Activated T-helper 9 cell treated with anti-CD3 and anti-CD28 coated beads, Interleukin-2, amount 50 U/mL, for 16 hours (primary cell): ENCODE data around the gene PNKD.
"Not testable (repeated sequence)": the region's sequence is repeated elsewhere in the genome, so short reads cannot be mapped to it uniquely, and the experiment has no call there.

Source experiments
- DNase-seq: peaks from one replicate; pipeline ENCODE4 v3.0.0-alpha.2; 2020; ENCODE audit warnings: low read depth

The PNKD gene

GRCh38 chr2:218273214-218273907 is 3.0 kb downstream of the PNKD start:
- DNase-seq, result not testable (repeated sequence)

- DNase-seq, result no peak
Observed at GRCh38 chr2:218273908-218274249, 3.6 kb downstream of the PNKD start.

- DNase-seq, result no peak
Observed at GRCh38 chr2:218274586-218274985, 4.3 kb downstream of the PNKD start.

GRCh38 chr2:218275371-218276072 is 5.2 kb downstream of the PNKD start:
- no peak for DNase-seq

GRCh38 chr2:218276986-218277755 is 6.9 kb downstream of the PNKD start:
- no peak for DNase-seq

GRCh38 chr2:218277921-218278320 is 7.6 kb downstream of the PNKD start:
- DNase-seq, result no peak

GRCh38 chr2:218278531-218279360 is 8.4 kb downstream of the PNKD start:
- DNase-seq, result no peak

- DNase-seq, result no peak
Observed at GRCh38 chr2:218280260-218280870, 10.0 kb downstream of the PNKD start.

GRCh38 chr2:218281449-218281848 is 11.1 kb downstream of the PNKD start:
- no peak for DNase-seq

- DNase-seq, result no peak
Observed at GRCh38 chr2:218282173-218282991, 12.1 kb downstream of the PNKD start.

GRCh38 chr2:218284106-218284811 is 13.9 kb downstream of the PNKD start:
- peak; percentile 51 for DNase-seq

GRCh38 chr2:218285604-218286003 is 15.3 kb downstream of the PNKD start:
- DNase-seq, result no peak

- DNase-seq, result peak; percentile 72
Observed at GRCh38 chr2:218286570-218287459, 16.5 kb downstream of the PNKD start.

GRCh38 chr2:218289639-218290315 is 19.5 kb downstream of the PNKD start:
- no peak for DNase-seq

- peak; percentile 29 for DNase-seq
Observed at GRCh38 chr2:218290316-218291261, 20.3 kb downstream of the PNKD start.

- DNase-seq, result no peak
Observed at GRCh38 chr2:218291318-218292047, 21.2 kb downstream of the PNKD start.
